ENCODE measurements around the gene POLR3G. TPM values are rescaled to one million over a fixed set of nuclear protein-coding genes. Genes with fewer than 3 reads are reported as not detected.

The POLR3G gene, protein sequence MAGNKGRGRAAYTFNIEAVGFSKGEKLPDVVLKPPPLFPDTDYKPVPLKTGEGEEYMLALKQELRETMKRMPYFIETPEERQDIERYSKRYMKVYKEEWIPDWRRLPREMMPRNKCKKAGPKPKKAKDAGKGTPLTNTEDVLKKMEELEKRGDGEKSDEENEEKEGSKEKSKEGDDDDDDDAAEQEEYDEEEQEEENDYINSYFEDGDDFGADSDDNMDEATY
- polyA plus RNA-seq (2013), result 5.0 TPM

- 0% methylated on average over 58 of the region's 73 CpGs for WGBS (ENCODE audit: insufficient coverage)
- Histone ChIP-seq H3K36me3 (ENCODE audit: control insufficient read depth in 4 of 4, insufficient read depth in 4 of 4, low read length in 3 of 4) (peaks cover 0 to 10% (median 4%) of the 10 kb centered on the region in 4 experiments), H3K27ac (ENCODE audit: insufficient read depth in 1 of 2, low read depth in 1 of 2, low read length in 2 of 2, poor library complexity in 1 of 2, severe bottlenecking in 2 of 2) (peak within 1 kb of the TSS in 1 of 2 experiments; percentile 76), H3K27me3 (replicated peaks in 2 of 5; ENCODE audit: control insufficient read depth in 4 of 5, insufficient read depth in 5 of 5, low read length in 4 of 5) (no peaks in the 10 kb centered on the region), H3K4me3 (ENCODE audit: control insufficient read depth in 1 of 7, extremely low read depth in 1 of 7, insufficient read depth in 4 of 7, low read depth in 2 of 7, low read length in 6 of 7) (peak within 1 kb of the TSS; percentile 76 to 94 (median 83)), H3K4me1 (ENCODE audit: control extremely low read depth in 1 of 4, control insufficient read depth in 4 of 4, insufficient read depth in 4 of 4, low read length in 3 of 4) (peaks cover 3 to 26% (median 15%) of the 10 kb centered on the region in 4 experiments), H3K9me3 (ENCODE audit: control extremely low read depth in 1 of 5, control insufficient read depth in 4 of 5, insufficient read depth in 2 of 5, low read depth in 1 of 5, low read length in 4 of 5) (peaks cover 0 to 2% (median 0%) of the 10 kb centered on the region in 5 experiments)
- peak; percentile 92 to 96 (median 96) for DNase-seq
- POLR2A ChIA-PET, result interaction anchor here (1.5 kb wide), 1 partner anchor 10 kb away, joined by 6 read pairs; no protein-coding TSS in a partner anchor
- CTCF ChIA-PET, result interaction anchor here (1.0 to 3.1 kb wide), 6 partner anchors 10 to 54 kb away, joined by 4 to 11 read pairs (median 6); partner anchors contain the start of gene LYSMD3
Observed at GRCh38 chr5:90474235-90475107, at the start of gene POLR3G, which contains the start of gene MBLAC2. POLR3G (plus strand) TSS chr5:90474864; CDS start chr5:90485568, 10,704 bp downstream. MBLAC2 (minus strand) TSS chr5:90474771; CDS start chr5:90474292, 479 bp downstream.

- no peaks in the 10 kb centered on the region for H3K4me1 ChIP-seq (ENCODE audit: control extremely low read depth in 1 of 4, control insufficient read depth in 4 of 4, insufficient read depth in 4 of 4, low read length in 3 of 4)
- H3K27ac ChIP-seq (ENCODE audit: insufficient read depth in 1 of 2, low read depth in 1 of 2, low read length in 2 of 2, poor library complexity in 1 of 2, severe bottlenecking in 2 of 2), result no peak overlapping the region
- ChIA-PET POLR2A (no interaction called here), CTCF (interaction anchor here (0.7 to 1.1 kb wide), 4 partner anchors 23 to 350 kb away, joined by 3 read pairs; no protein-coding TSS in a partner anchor)
- H3K9me3 ChIP-seq (ENCODE audit: control extremely low read depth in 1 of 5, control insufficient read depth in 4 of 5, insufficient read depth in 2 of 5, low read depth in 1 of 5, low read length in 4 of 5), result no peaks in the 10 kb centered on the region
- peak; percentile 65 to 80 (median 76) for DNase-seq
- no CpG with 5 or more reads among the region's 5 CpGs for WGBS (ENCODE audit: insufficient coverage)
- H3K4me3 ChIP-seq (ENCODE audit: control insufficient read depth in 1 of 7, extremely low read depth in 1 of 7, insufficient read depth in 4 of 7, low read depth in 2 of 7, low read length in 6 of 7), result no peak overlapping the region
- no peaks in the 10 kb centered on the region for H3K36me3 ChIP-seq (ENCODE audit: control insufficient read depth in 4 of 4, insufficient read depth in 4 of 4, low read length in 3 of 4)
- H3K27me3 ChIP-seq (replicated peaks in 2 of 5; ENCODE audit: control insufficient read depth in 4 of 5, insufficient read depth in 5 of 5, low read length in 4 of 5), result peaks cover 0 to 2% (median 0%) of the 10 kb centered on the region in 5 experiments
Observed at GRCh38 chr5:90434116-90434714, 40.4 kb upstream of the POLR3G start.

- Histone ChIP-seq H3K36me3 (ENCODE audit: control insufficient read depth in 4 of 4, insufficient read depth in 4 of 4, low read length in 3 of 4) (no peaks in the 10 kb centered on the region), H3K27ac (ENCODE audit: insufficient read depth in 1 of 2, low read depth in 1 of 2, low read length in 2 of 2, poor library complexity in 1 of 2, severe bottlenecking in 2 of 2) (no peak overlapping the region), H3K4me3 (ENCODE audit: control insufficient read depth in 1 of 7, extremely low read depth in 1 of 7, insufficient read depth in 4 of 7, low read depth in 2 of 7, low read length in 6 of 7) (no peak overlapping the region), H3K9me3 (ENCODE audit: control extremely low read depth in 1 of 5, control insufficient read depth in 4 of 5, insufficient read depth in 2 of 5, low read depth in 1 of 5, low read length in 4 of 5) (no peaks in the 10 kb centered on the region), H3K27me3 (replicated peaks in 2 of 5; ENCODE audit: control insufficient read depth in 4 of 5, insufficient read depth in 5 of 5, low read length in 4 of 5) (peaks cover 0 to 2% (median 0%) of the 10 kb centered on the region in 5 experiments), H3K4me1 (ENCODE audit: control extremely low read depth in 1 of 4, control insufficient read depth in 4 of 4, insufficient read depth in 4 of 4, low read length in 3 of 4) (peaks cover 2 to 7% (median 5%) of the 10 kb centered on the region in 4 experiments)
- CTCF ChIA-PET, result interaction anchor here (0.6 to 4.7 kb wide), 8 partner anchors 11 to 351 kb away, joined by 3 to 30 read pairs (median 6); no protein-coding TSS in a partner anchor
- no peak for DNase-seq
- POLR2A ChIA-PET, result no interaction called here
Observed at GRCh38 chr5:90437663-90438062, 37.0 kb upstream of the POLR3G start.

DNA sequence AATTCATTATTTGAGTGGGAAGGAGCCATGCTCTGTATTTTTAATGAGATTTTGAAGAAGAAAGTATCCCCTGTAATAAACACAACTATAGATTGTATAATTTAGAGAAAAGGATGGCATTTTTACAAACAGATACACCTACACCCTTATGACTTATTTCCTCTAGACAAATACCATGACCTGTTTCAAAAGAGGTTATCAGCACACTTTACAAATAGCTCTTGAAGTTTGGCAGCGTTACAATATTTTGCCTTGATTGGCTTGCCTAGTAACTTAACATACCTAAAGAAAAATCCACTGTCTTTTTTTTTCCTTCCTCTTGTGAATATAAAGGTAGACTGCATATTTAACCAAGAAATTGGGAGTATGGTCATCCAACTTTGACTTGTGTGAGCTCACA lies 36.6 kb upstream of the POLR3G start:
- Histone ChIP-seq H3K27ac (ENCODE audit: insufficient read depth in 1 of 2, low read depth in 1 of 2, low read length in 2 of 2, poor library complexity in 1 of 2, severe bottlenecking in 2 of 2) (no peak overlapping the region), H3K4me3 (ENCODE audit: control insufficient read depth in 1 of 7, extremely low read depth in 1 of 7, insufficient read depth in 4 of 7, low read depth in 2 of 7, low read length in 6 of 7) (no peak overlapping the region), H3K36me3 (ENCODE audit: control insufficient read depth in 4 of 4, insufficient read depth in 4 of 4, low read length in 3 of 4) (no peaks in the 10 kb centered on the region), H3K27me3 (replicated peaks in 2 of 5; ENCODE audit: control insufficient read depth in 4 of 5, insufficient read depth in 5 of 5, low read length in 4 of 5) (peaks cover 0 to 2% (median 0%) of the 10 kb centered on the region in 5 experiments), H3K9me3 (ENCODE audit: control extremely low read depth in 1 of 5, control insufficient read depth in 4 of 5, insufficient read depth in 2 of 5, low read depth in 1 of 5, low read length in 4 of 5) (no peaks in the 10 kb centered on the region), H3K4me1 (ENCODE audit: control extremely low read depth in 1 of 4, control insufficient read depth in 4 of 4, insufficient read depth in 4 of 4, low read length in 3 of 4) (peaks cover 2 to 7% (median 5%) of the 10 kb centered on the region in 4 experiments)
- no peak for DNase-seq
- ChIA-PET CTCF (interaction anchor here (0.6 to 4.7 kb wide), 8 partner anchors 11 to 351 kb away, joined by 3 to 30 read pairs (median 6); no protein-coding TSS in a partner anchor), POLR2A (no interaction called here)
- WGBS (ENCODE audit: insufficient coverage), result no CpG with 5 or more reads among the region's 1 CpG

GRCh38 chr5:90440644-90441043 lies 34.0 kb upstream of the POLR3G start:
- Histone ChIP-seq H3K36me3 (ENCODE audit: control insufficient read depth in 4 of 4, insufficient read depth in 4 of 4, low read length in 3 of 4) (no peaks in the 10 kb centered on the region), H3K4me3 (ENCODE audit: control insufficient read depth in 1 of 7, extremely low read depth in 1 of 7, insufficient read depth in 4 of 7, low read depth in 2 of 7, low read length in 6 of 7) (no peak overlapping the region), H3K27me3 (replicated peaks in 2 of 5; ENCODE audit: control insufficient read depth in 4 of 5, insufficient read depth in 5 of 5, low read length in 4 of 5) (peaks cover 0 to 2% (median 0%) of the 10 kb centered on the region in 5 experiments), H3K27ac (ENCODE audit: insufficient read depth in 1 of 2, low read depth in 1 of 2, low read length in 2 of 2, poor library complexity in 1 of 2, severe bottlenecking in 2 of 2) (no peak overlapping the region), H3K9me3 (ENCODE audit: control extremely low read depth in 1 of 5, control insufficient read depth in 4 of 5, insufficient read depth in 2 of 5, low read depth in 1 of 5, low read length in 4 of 5) (no peaks in the 10 kb centered on the region), H3K4me1 (ENCODE audit: control extremely low read depth in 1 of 4, control insufficient read depth in 4 of 4, insufficient read depth in 4 of 4, low read length in 3 of 4) (peaks cover 2 to 7% (median 5%) of the 10 kb centered on the region in 4 experiments)
- POLR2A ChIA-PET, result no interaction called here
- peak in 2 of 3 donors; percentile 11 to 27 for DNase-seq
- WGBS (ENCODE audit: insufficient coverage), result no CpG with 5 or more reads among the region's 2 CpGs
- CTCF ChIA-PET, result interaction anchor here (0.8 to 4.7 kb wide), 11 partner anchors 11 to 979 kb away, joined by 3 to 30 read pairs (median 4); partner anchors contain the start of genes MBLAC2 and POLR3G

GRCh38 chr5:90446961-90447360 lies 27.7 kb upstream of the POLR3G start:
- no peaks in the 10 kb centered on the region for H3K36me3 ChIP-seq (ENCODE audit: control insufficient read depth in 4 of 4, insufficient read depth in 4 of 4, low read length in 3 of 4)
- CTCF ChIA-PET, result interaction anchor here (0.6 kb wide), 1 partner anchor 341 kb away, joined by 3 read pairs; no protein-coding TSS in a partner anchor
- no peak for DNase-seq
- POLR2A ChIA-PET, result no interaction called here
- H3K27ac ChIP-seq (ENCODE audit: insufficient read depth in 1 of 2, low read depth in 1 of 2, low read length in 2 of 2, poor library complexity in 1 of 2, severe bottlenecking in 2 of 2), result no peak overlapping the region
- no peaks in the 10 kb centered on the region for H3K27me3 ChIP-seq (replicated peaks in 2 of 5; ENCODE audit: control insufficient read depth in 4 of 5, insufficient read depth in 5 of 5, low read length in 4 of 5)
- no peaks in the 10 kb centered on the region for H3K4me1 ChIP-seq (ENCODE audit: control extremely low read depth in 1 of 4, control insufficient read depth in 4 of 4, insufficient read depth in 4 of 4, low read length in 3 of 4)
- peaks cover 0 to 7% (median 2%) of the 10 kb centered on the region in 5 experiments for H3K9me3 ChIP-seq (ENCODE audit: control extremely low read depth in 1 of 5, control insufficient read depth in 4 of 5, insufficient read depth in 2 of 5, low read depth in 1 of 5, low read length in 4 of 5)
- no peak overlapping the region for H3K4me3 ChIP-seq (ENCODE audit: control insufficient read depth in 1 of 7, extremely low read depth in 1 of 7, insufficient read depth in 4 of 7, low read depth in 2 of 7, low read length in 6 of 7)
